ENCODE measurements around the gene USP7. TPM values are rescaled to one million over a fixed set of nuclear protein-coding genes. Genes with fewer than 3 reads are reported as not detected.

USP7 gene
- total RNA-seq, 1 donor = 55.3 TPM

GRCh38 chr16:8908810-8909468 is 54.8 kb downstream of the USP7 start:
- no peak for DNase-seq (ENCODE audit: low read depth)

GRCh38 chr16:8907096-8907495 is 56.6 kb downstream of the USP7 start:
- no peak overlapping the region for H3K4me3 ChIP-seq (ENCODE audit: low read depth, low read length)
- no peak for DNase-seq (ENCODE audit: low read depth)
- no peak for TF ChIP-seq CTCF (IDR thresholded peaks at IDR 0.05; ENCODE audit: insufficient read depth, low read length)

More at GRCh38 chr16:8908810-8909468, 54.8 kb downstream of the USP7 start:
- no peak overlapping the region for H3K4me3 ChIP-seq (ENCODE audit: low read depth, low read length)
- no peak for TF ChIP-seq CTCF (IDR thresholded peaks at IDR 0.05; ENCODE audit: insufficient read depth, low read length)

GRCh38 chr16:8905795-8906591 is 57.7 kb downstream of the USP7 start:
- no peak for DNase-seq (ENCODE audit: low read depth)
- TF ChIP-seq CTCF (IDR thresholded peaks at IDR 0.05; ENCODE audit: insufficient read depth, low read length) = peak; percentile 39

GRCh38 chr16:8905168-8905762 is 58.4 kb downstream of the USP7 start:
- H3K4me3 ChIP-seq (ENCODE audit: low read depth, low read length) = no peak overlapping the region
- peak; percentile 54 for DNase-seq (ENCODE audit: low read depth)
- peak; percentile 64 for TF ChIP-seq CTCF (IDR thresholded peaks at IDR 0.05; ENCODE audit: insufficient read depth, low read length)

More at GRCh38 chr16:8905795-8906591, 57.7 kb downstream of the USP7 start:
- no peak overlapping the region for H3K4me3 ChIP-seq (ENCODE audit: low read depth, low read length)

GRCh38 chr16:8904018-8904430 is 59.7 kb downstream of the USP7 start:
- TF ChIP-seq CTCF (IDR thresholded peaks at IDR 0.05; ENCODE audit: insufficient read depth, low read length) = no peak
- H3K4me3 ChIP-seq (ENCODE audit: low read depth, low read length) = no peak overlapping the region
- DNase-seq (ENCODE audit: low read depth) = no peak

GRCh38 chr16:8903004-8903403 is 60.7 kb downstream of the USP7 start:
- TF ChIP-seq CTCF (IDR thresholded peaks at IDR 0.05; ENCODE audit: insufficient read depth, low read length) = no peak
- no peak for DNase-seq (ENCODE audit: low read depth)
- no peak overlapping the region for H3K4me3 ChIP-seq (ENCODE audit: low read depth, low read length)
